ENCODE measurements around the gene MED16.

Gene MED16

DNA sequence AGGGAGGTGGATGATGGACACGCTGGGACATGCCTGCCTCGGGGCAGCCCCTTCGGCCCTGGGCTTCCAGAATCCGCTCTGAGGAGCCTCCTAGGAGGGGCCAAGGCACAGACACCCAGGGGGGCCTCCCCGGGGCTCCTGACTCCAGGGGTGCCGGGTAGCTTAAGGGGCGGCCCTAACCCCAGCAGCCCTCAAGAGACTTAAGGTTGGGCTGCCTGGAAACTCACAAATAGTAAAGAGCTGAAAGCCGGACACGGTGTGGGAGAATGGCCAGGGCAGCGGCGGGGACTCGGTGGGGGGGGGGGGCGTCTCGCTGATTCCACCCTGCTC, 40.5 kb upstream of the MED16 start:
- ChIA-PET CTCF (interaction anchor here (0.7 to 1.4 kb wide), 3 partner anchors 49 to 163 kb away, joined by 3 to 5 read pairs (median 5); no protein-coding TSS in a partner anchor), POLR2A (ENCODE audit: low non-redundant PET) (no interaction called here)
- TF ChIP-seq CTCF (conservative IDR thresholded peaks at IDR 0.05; ENCODE audit: low read depth), result no peak
- H3K27ac ChIP-seq, result peak overlapping the region; percentile 79
- DNase-seq (ENCODE audit: low spot score), result no peak

GRCh38 chr19:932648-933552, 39.9 kb upstream of the MED16 start:
- H3K27ac ChIP-seq, result peak overlapping the region; percentile 79
- no peak for TF ChIP-seq CTCF (conservative IDR thresholded peaks at IDR 0.05; ENCODE audit: low read depth)
- peak; percentile 77 for DNase-seq (ENCODE audit: low spot score)
- ChIA-PET POLR2A (ENCODE audit: low non-redundant PET) (no interaction called here), CTCF (interaction anchor here (0.6 to 1.4 kb wide), 4 partner anchors 20 to 306 kb away, joined by 3 to 5 read pairs (median 3); no protein-coding TSS in a partner anchor)

- TF ChIP-seq CTCF (conservative IDR thresholded peaks at IDR 0.05; ENCODE audit: low read depth), result no peak
- ChIA-PET CTCF (interaction anchor here (0.6 to 1.1 kb wide), 2 partner anchors 21 to 307 kb away, joined by 3 read pairs; no protein-coding TSS in a partner anchor), POLR2A (ENCODE audit: low non-redundant PET) (no interaction called here)
- no peak for DNase-seq (ENCODE audit: low spot score)
- peak overlapping the region; percentile 79; the same call in 1 of the 2 replicates for H3K27ac ChIP-seq
These were observed 39.1 kb upstream of the MED16 start for GRCh38 chr19:931860-932647.

- ChIA-PET POLR2A (ENCODE audit: low non-redundant PET) (no interaction called here), CTCF (interaction anchor here (0.6 kb wide), 2 partner anchors 47 to 79 kb away, joined by 3 to 5 read pairs; no protein-coding TSS in a partner anchor)
These were observed 36.9 kb upstream of the MED16 start for GRCh38 chr19:929891-930258.

DNA sequence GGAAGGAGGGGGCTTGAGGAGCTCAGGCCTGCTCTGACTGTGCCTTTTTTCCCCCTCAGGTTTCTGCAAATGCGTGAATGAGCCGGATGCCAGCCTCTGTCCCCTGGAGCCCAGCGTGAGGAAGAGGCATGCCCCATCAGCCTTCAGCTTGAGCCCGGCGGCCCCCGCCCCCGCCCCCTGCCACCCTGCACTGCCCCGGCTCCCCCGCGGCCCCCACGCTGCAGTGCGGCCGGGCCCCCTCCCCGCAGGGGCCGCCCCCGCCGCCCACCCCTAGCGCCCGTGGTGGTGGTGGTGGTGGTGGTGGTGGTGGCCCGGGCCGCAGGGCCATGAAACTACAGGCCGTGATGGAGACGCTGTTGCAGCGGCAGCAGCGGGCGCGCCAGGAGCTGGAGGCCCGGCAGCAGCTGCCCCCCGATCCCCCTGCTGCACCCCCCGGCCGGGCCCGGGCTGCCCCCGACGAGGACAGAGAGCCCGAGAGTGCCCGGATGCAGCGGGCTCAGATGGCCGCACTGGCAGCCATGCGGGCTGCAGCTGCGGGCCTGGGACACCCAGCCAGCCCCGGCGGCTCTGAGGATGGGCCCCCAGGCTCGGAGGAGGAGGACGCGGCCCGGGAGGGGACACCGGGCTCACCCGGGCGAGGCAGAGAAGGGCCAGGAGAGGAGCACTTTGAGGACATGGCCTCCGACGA, 36.4 kb upstream of the MED16 start:
- 0 out of 2 replicates have a peak overlapping the region, but pooled peaks have one; percentile 15 for H3K27ac ChIP-seq
- ChIA-PET CTCF (no interaction called here), POLR2A (ENCODE audit: low non-redundant PET) (no interaction called here)
- TF ChIP-seq CTCF (conservative IDR thresholded peaks at IDR 0.05; ENCODE audit: low read depth), result no peak
- no peak for DNase-seq (ENCODE audit: low spot score)

More at GRCh38 chr19:929891-930258, 36.9 kb upstream of the MED16 start:
- no peak for TF ChIP-seq CTCF (conservative IDR thresholded peaks at IDR 0.05; ENCODE audit: low read depth)
- no peak overlapping the region for H3K27ac ChIP-seq
- DNase-seq (ENCODE audit: low spot score), result no peak
